Muscle of leg (tissue), 11 donors: ENCODE results near the gene LYST. TPM values are rescaled to one million over a fixed set of nuclear protein-coding genes. Genes with fewer than 3 reads are reported as not detected.

Experiments
- DNase-seq: peaks from one replicate; pipeline ENCODE4 v3.0.0; 2013
- H3K27ac ChIP-seq: one replicate; pipeline ENCODE4 v1.5.1; 2013; ENCODE audit warnings: mild to moderate bottlenecking, low read length, control low read depth
- H3K27me3 ChIP-seq: one replicate; pipeline ENCODE4 v1.6.1; 2013; ENCODE audit warnings: low read length; ENCODE audit not compliant: control insufficient read depth, insufficient read depth
- H3K36me3 ChIP-seq: one replicate; pipeline ENCODE4 v1.6.1; 2013; ENCODE audit warnings: low read length; ENCODE audit not compliant: control insufficient read depth, insufficient read depth
- H3K4me1 ChIP-seq: one replicate; pipeline ENCODE4 v1.6.1; 2013; ENCODE audit warnings: low read length; ENCODE audit not compliant: control insufficient read depth, insufficient read depth
- H3K4me3 ChIP-seq: one replicate; pipeline ENCODE4 v1.5.1; 2013; ENCODE audit warnings: low read length, control low read depth
- H3K9me3 ChIP-seq: replicated peaks from 2 replicates; pipeline ENCODE4 v1.6.1; 2013; ENCODE audit warnings: low read depth, low read length; ENCODE audit not compliant: control insufficient read depth
- WGBS: methylation state at CpG from one replicate; pipeline ENCODE4 v1.1.5; 2013; ENCODE audit warnings: missing lambda C conversion rate; ENCODE audit not compliant: insufficient coverage; 5-methylcytosine and 5-hydroxymethylcytosine counted together
- polyA plus RNA-seq, 8 donors: library from polyadenylated mRNA; unstranded; fragments of 120-200 nt; gene quantifications; one replicate each; pipeline versions ENCODE4 v1.2.1 to v1.2.3, GENCODE V29; 2013; ENCODE audit warnings: inconsistent platforms in 1 of 8, low replicate concordance in 1 of 8; ENCODE audit not compliant: insufficient read length in 8 of 8, insufficient read depth in 1 of 8
- total RNA-seq: library from RNA; stranded (reverse); fragments of 120-200 nt; gene quantifications from one replicate; pipeline ENCODE4 v1.2.4, GENCODE V29; 2013

LYST gene
- total and polyA plus RNA-seq, 9 donors, result 4.2 to 10.2 (median 5.5) TPM

DNA sequence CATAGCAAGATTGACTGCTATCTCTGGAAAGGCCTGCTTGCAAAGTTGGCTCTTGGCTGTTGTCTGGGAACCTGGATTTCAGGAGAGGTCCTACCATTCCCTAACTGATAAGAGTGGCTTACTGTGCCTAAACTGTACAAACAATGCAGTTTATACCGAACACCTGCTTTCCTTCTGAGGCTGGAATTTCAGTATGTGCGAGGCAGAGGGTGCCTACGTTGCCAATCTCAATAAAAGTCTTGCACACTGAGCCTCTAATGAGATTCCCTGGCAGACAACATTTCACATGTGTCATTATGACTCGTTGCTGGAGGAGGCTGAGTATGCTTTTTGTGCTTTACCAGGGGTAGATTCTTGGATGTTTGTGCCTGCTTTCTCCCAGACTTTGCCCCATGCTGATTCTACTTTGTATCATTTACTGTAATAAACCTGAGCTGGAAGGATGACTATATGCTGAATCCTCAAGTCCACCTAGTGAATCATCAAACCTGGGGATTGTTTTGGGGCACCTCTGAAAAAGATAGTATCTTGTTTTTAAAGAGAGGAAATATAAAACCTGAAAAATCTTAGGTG is 158.2 kb downstream of the LYST start:
- no peaks in the 10 kb centered on the region for H3K9me3 ChIP-seq
- DNase-seq, result no peak
- no peak overlapping the region for H3K27ac ChIP-seq
- no peak overlapping the region for H3K4me3 ChIP-seq
- H3K4me1 ChIP-seq, result no peaks in the 10 kb centered on the region
- H3K36me3 ChIP-seq, result peaks cover 14% of the 10 kb centered on the region
- 90% methylated on average over 3 of the region's 4 CpGs for WGBS
- no peaks in the 10 kb centered on the region for H3K27me3 ChIP-seq

DNA sequence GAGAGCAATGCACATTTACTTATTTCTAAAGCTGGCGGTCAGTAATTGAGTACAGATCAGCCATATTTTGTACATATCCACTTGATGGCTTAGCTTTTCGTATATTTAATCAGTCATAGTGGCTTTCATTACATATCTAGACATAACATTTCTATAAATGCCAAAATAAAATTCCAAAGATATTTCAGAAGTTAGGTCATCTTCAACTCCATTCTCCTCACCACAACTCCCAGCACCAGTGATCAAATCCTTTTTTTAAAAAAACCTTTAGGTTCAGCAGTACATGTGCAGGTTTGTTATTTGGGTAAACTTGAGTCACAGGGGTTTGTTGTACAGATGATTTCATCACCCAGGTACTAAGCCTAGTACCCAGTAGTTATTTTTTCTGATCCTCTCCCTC is 163.2 kb downstream of the LYST start:
- H3K27ac ChIP-seq, result no peak overlapping the region
- peaks cover 13% of the 10 kb centered on the region for H3K36me3 ChIP-seq
- H3K27me3 ChIP-seq, result no peaks in the 10 kb centered on the region
- H3K4me3 ChIP-seq, result no peak overlapping the region
- no CpG with 5 or more reads among the region's 2 CpGs for WGBS
- no peaks in the 10 kb centered on the region for H3K9me3 ChIP-seq
- no peaks in the 10 kb centered on the region for H3K4me1 ChIP-seq
- DNase-seq, result no peak

DNA sequence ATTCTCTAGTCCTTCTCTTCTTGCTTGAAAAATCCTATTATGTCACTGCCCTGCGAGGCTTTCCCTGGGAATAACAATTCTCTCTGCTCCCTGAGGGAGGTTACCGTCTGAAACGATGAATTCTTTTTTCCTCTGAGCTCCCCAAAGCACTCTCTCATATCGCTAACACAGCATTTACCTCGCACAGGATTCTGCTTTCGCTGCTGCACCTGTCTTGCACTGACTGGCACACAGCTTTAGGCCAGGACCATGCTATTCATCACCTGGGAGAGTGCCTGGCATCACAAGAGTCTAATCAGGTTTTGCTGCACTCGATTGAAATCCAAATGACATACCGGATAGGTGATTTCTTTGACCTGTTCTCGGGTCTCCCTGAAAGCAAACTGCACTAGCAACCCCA is 164.3 kb downstream of the LYST start:
- Histone ChIP-seq H3K36me3 (peaks cover 9% of the 10 kb centered on the region), H3K27me3 (no peaks in the 10 kb centered on the region), H3K27ac (no peak overlapping the region), H3K9me3 (no peaks in the 10 kb centered on the region), H3K4me3 (no peak overlapping the region), H3K4me1 (no peaks in the 10 kb centered on the region)
- 71% methylated on average over 9 of the region's 9 CpGs for WGBS
- DNase-seq, result no peak

DNA sequence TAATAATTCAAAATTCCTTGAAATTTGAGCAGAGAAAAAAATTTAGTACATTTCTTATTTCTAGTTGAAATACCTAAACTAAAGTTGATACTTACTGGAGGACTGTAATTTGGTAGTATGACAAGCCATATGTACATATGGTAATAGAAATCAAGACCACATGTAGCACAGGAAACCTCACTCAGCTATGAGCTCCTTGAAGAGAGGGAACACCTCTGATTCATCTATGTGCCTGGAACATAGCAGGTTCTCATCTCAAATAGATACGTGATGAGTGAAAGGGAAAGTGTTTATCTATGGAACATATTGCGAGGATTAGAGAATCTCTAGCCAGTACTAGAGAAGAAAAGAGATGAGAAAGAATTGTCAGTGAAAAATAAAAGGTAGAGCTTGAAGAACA is 169.2 kb downstream of the LYST start:
- Histone ChIP-seq H3K27ac (no peak overlapping the region), H3K36me3 (peaks cover 8% of the 10 kb centered on the region), H3K9me3 (no peaks in the 10 kb centered on the region), H3K4me3 (no peak overlapping the region), H3K4me1 (no peaks in the 10 kb centered on the region), H3K27me3 (no peaks in the 10 kb centered on the region)
- no peak for DNase-seq
- 100% methylated on average over 2 of the region's 2 CpGs for WGBS

DNA sequence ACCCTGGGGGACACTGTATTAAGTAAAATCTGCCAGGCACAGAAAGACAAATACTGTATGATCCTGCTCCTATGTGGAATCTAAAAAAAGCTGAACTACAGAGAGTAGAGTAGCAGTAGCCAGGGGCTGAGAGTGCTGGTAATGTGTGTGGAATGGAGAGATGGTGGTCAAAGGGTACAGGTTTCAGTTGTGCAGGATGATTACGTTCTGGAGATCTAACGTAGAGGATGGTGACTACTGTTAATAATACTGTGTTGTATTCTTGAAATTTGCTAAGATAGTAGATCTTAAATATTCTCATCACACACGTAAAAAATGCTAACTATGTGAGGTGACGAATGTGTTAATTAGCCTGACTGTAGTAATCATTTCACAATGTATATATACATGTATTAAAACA is 177.3 kb downstream of the LYST start:
- Histone ChIP-seq H3K27ac (no peak overlapping the region), H3K9me3 (no peaks in the 10 kb centered on the region), H3K4me3 (no peak overlapping the region), H3K27me3 (no peaks in the 10 kb centered on the region), H3K4me1 (no peaks in the 10 kb centered on the region), H3K36me3 (peaks cover 15% of the 10 kb centered on the region)
- no CpG with 5 or more reads among the region's 4 CpGs for WGBS
- no peak for DNase-seq

DNA sequence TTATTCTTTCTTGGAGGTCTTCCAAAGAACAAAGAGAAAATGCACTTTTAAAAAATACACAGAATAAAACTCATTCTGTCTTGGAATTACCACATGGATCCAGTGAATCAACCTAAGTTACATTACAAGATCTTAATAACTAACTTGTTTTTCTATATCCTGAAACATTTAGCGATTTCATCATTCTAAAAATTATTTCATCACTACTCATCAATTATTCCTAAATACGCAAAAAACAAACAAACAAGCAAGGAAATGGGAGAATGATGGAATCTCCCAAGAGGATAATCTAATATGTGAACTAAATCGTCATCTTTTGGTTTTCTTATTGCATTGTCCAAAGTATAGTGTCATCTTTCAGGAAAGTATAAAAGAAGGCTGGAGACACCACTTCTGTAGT is 178.6 kb downstream of the LYST start:
- no peaks in the 10 kb centered on the region for H3K27me3 ChIP-seq
- H3K36me3 ChIP-seq, result peaks cover 15% of the 10 kb centered on the region
- H3K4me3 ChIP-seq, result no peak overlapping the region

DNA sequence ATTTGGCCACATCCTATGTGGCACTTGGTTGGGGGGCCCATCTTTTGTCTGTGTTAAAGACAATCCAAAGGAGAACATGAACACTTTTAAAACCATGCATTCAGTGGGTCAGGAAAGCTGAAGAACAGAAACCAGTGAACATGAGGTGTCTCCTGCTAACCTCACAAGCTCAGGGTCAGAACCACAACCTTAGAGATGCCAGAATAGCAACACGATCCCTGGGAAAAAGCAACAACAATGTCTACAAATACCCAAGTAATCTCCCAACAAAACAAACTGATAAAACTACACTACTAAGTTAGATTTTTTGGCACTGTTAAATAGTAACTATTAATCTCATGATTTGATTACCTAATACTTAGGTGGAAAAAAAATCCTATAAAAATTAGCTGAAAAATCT is 183.1 kb downstream of the LYST start:
- Histone ChIP-seq H3K27ac (no peak overlapping the region), H3K36me3 (peaks cover 8% of the 10 kb centered on the region), H3K9me3 (no peaks in the 10 kb centered on the region), H3K4me3 (no peak overlapping the region), H3K4me1 (no peaks in the 10 kb centered on the region), H3K27me3 (no peaks in the 10 kb centered on the region)
- DNase-seq, result no peak
- WGBS, result no CpG with 5 or more reads among the region's 1 CpG

More for the DNA sequence above, 178.6 kb downstream of the LYST start:
- DNase-seq, result no peak
- H3K27ac ChIP-seq, result no peak overlapping the region
- no peaks in the 10 kb centered on the region for H3K9me3 ChIP-seq
- H3K4me1 ChIP-seq, result no peaks in the 10 kb centered on the region
- no CpG with 5 or more reads among the region's 3 CpGs for WGBS

DNA sequence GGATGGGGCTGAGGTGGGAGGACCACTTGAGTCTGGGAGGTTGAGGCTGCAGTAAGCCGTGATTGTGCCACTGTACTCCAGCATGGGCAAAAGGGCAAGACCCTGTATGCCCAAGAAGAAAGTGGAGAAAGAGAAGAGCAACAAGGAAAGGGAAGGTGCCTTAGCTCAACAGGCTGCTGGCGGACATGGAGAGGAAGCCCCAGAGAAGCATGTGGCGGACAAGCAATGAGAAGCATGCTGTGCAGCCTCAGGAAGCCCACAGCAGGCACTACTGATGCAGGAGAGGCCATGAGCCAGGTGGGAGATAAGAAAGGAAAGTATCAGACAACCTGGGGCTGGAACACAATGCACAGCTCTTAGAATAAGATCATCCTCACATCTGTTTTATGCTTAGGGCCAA is 184.5 kb downstream of the LYST start:
- peaks cover 8% of the 10 kb centered on the region for H3K36me3 ChIP-seq
- H3K27me3 ChIP-seq, result no peaks in the 10 kb centered on the region
- H3K27ac ChIP-seq, result no peak overlapping the region
- no peak overlapping the region for H3K4me3 ChIP-seq
- no peak for DNase-seq
- no peaks in the 10 kb centered on the region for H3K4me1 ChIP-seq
- 92% methylated on average over 3 of the region's 3 CpGs for WGBS
- no peaks in the 10 kb centered on the region for H3K9me3 ChIP-seq

DNA sequence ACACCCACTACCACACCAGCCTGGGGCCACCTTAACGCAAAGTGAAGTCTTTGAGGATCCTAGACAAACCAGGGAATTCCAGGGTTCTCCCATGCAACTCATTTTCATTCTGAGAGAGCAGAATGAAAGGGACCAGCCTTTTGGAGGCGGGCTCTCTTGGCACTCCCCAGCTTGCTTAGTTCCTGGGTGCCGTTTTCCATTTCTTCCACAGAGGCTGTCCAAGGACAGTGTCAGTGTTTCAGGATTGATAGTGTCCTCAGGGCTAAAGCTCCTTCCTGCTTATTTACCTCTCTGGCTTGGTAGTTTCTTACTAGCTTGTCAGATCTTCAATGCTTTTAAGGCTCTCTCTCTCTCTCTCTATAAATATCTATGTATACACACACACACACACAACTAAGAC is 187.1 kb downstream of the LYST start:
- H3K36me3 ChIP-seq, result peaks cover 6% of the 10 kb centered on the region
- WGBS, result 80% methylated on average over 2 of the region's 3 CpGs
- no peaks in the 10 kb centered on the region for H3K4me1 ChIP-seq
- H3K27ac ChIP-seq, result no peak overlapping the region
- H3K27me3 ChIP-seq, result no peaks in the 10 kb centered on the region
- H3K9me3 ChIP-seq, result no peaks in the 10 kb centered on the region
- no peak for DNase-seq
- no peak overlapping the region for H3K4me3 ChIP-seq

DNA sequence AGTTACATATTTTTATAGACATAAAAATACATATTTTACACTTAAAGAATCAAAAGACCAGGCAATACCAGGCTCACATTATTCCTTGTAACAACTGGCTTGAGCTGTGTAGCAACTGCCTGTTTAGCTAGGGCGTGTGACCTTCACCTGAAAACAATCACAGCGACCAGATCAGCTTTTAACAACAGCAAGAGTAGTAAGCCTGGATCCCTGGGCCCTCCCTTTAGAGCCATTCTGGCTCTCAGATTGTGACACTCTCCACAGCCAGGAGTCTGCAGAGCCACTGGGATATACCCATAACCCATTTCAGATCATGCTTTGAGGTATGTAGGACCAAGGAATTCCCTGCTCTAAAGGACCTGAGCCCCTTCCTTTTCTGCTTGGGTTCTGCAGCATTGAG is 187.7 kb downstream of the LYST start:
- peaks cover 4% of the 10 kb centered on the region for H3K36me3 ChIP-seq
- no peak overlapping the region for H3K27ac ChIP-seq
- 71% methylated on average over 1 of the region's 2 CpGs for WGBS

More for the DNA sequence above, 187.7 kb downstream of the LYST start:
- H3K4me3 ChIP-seq, result no peak overlapping the region
- DNase-seq, result no peak
- no peaks in the 10 kb centered on the region for H3K9me3 ChIP-seq
- H3K27me3 ChIP-seq, result no peaks in the 10 kb centered on the region
- H3K4me1 ChIP-seq, result no peaks in the 10 kb centered on the region
